H7 (cell line): ENCODE data around the gene TGM2. TPM values are rescaled to one million over a fixed set of nuclear protein-coding genes. Genes with fewer than 3 reads are reported as not detected.
"Not testable (repeated sequence)": the region's sequence is repeated elsewhere in the genome, so short reads cannot be mapped to it uniquely, and the experiment has no call there.

ENCODE experiments used
- DNase-seq: peaks from one replicate; pipeline ENCODE4 v3.0.0; 2012
- H3K27me3 ChIP-seq: 2 replicates; pipeline ENCODE4 v1.6.0; 2011; ENCODE audit warnings: mild to moderate bottlenecking, low read length; ENCODE audit not compliant: control insufficient read depth, insufficient read depth
- H3K36me3 ChIP-seq: replicated peaks from 2 replicates; pipeline ENCODE4 v1.5.1; 2011; ENCODE audit warnings: low read length; ENCODE audit not compliant: control insufficient read depth, insufficient read depth
- H3K4me3 ChIP-seq: 2 replicates; pipeline ENCODE4 v1.5.1; 2011; ENCODE audit warnings: low read depth, mild to moderate bottlenecking, control low read depth, low read length, moderate library complexity; ENCODE audit not compliant: insufficient read depth
- total RNA-seq: library from RNA; depleted of rRNA; stranded (reverse); fragments of >200 nt; shearing (Covaris generic); gene quantifications from 2 replicates; pipeline ENCODE4 v1.2.3, GENCODE V29; 2014

The TGM2 gene
- total RNA-seq, 1 experiment from 2014 or later: 0.83 TPM

GRCh38 chr20:38109591-38110524 is 55.2 kb downstream of the TGM2 start:
- Histone ChIP-seq H3K36me3 (no peaks in the 10 kb centered on the region), H3K27me3 (no peaks in the 10 kb centered on the region), H3K4me3 (no peak overlapping the region)
- DNase-seq: no peak

- Histone ChIP-seq H3K4me3 (no peak overlapping the region), H3K27me3 (no peaks in the 10 kb centered on the region), H3K36me3 (no peaks in the 10 kb centered on the region)
- DNase-seq: no peak
Observed at GRCh38 chr20:38108986-38109541, 56.0 kb downstream of the TGM2 start.

GRCh38 chr20:38108438-38108985 is 56.6 kb downstream of the TGM2 start:
- Histone ChIP-seq H3K36me3 (no peaks in the 10 kb centered on the region), H3K4me3 (no peak overlapping the region), H3K27me3 (no peaks in the 10 kb centered on the region)
- no peak for DNase-seq

GRCh38 chr20:38107916-38108315 is 57.2 kb downstream of the TGM2 start:
- H3K4me3 ChIP-seq, DNase-seq, H3K36me3 ChIP-seq, H3K27me3 ChIP-seq: not testable (repeated sequence)

- not testable (repeated sequence) for DNase-seq, H3K27me3 ChIP-seq, H3K36me3 ChIP-seq, H3K4me3 ChIP-seq
Observed at GRCh38 chr20:38107386-38107785, 57.7 kb downstream of the TGM2 start.

- H3K4me3 ChIP-seq: no peak overlapping the region
- H3K27me3 ChIP-seq: no peaks in the 10 kb centered on the region
- no peak for DNase-seq
- H3K36me3 ChIP-seq: no peaks in the 10 kb centered on the region
Observed at GRCh38 chr20:38106461-38106860, 58.6 kb downstream of the TGM2 start.

- H3K4me3 ChIP-seq: no peak overlapping the region
- DNase-seq: no peak
- no peaks in the 10 kb centered on the region for H3K27me3 ChIP-seq
- H3K36me3 ChIP-seq: no peaks in the 10 kb centered on the region
Observed at GRCh38 chr20:38104285-38104684, 60.8 kb downstream of the TGM2 start.

- not testable (repeated sequence) for H3K36me3 ChIP-seq, H3K4me3 ChIP-seq, H3K27me3 ChIP-seq, DNase-seq
Observed at GRCh38 chr20:38102206-38102605, 62.9 kb downstream of the TGM2 start.

GRCh38 chr20:38098952-38099351 is 66.1 kb downstream of the TGM2 start:
- Histone ChIP-seq H3K4me3 (no peak overlapping the region), H3K36me3 (no peaks in the 10 kb centered on the region), H3K27me3 (no peaks in the 10 kb centered on the region)
- DNase-seq: no peak

- no peaks in the 10 kb centered on the region for H3K27me3 ChIP-seq
- no peak overlapping the region for H3K4me3 ChIP-seq
- DNase-seq: no peak
- H3K36me3 ChIP-seq: peaks cover 2% of the 10 kb centered on the region
Observed at GRCh38 chr20:38095017-38095686, 69.9 kb downstream of the TGM2 start.

GRCh38 chr20:38094373-38094891 is 70.6 kb downstream of the TGM2 start:
- Histone ChIP-seq H3K36me3 (peaks cover 2% of the 10 kb centered on the region), H3K27me3 (no peaks in the 10 kb centered on the region), H3K4me3 (no peak overlapping the region)
- no peak for DNase-seq

- no peak for DNase-seq
- Histone ChIP-seq H3K27me3 (no peaks in the 10 kb centered on the region), H3K4me3 (no peak overlapping the region), H3K36me3 (peaks cover 2% of the 10 kb centered on the region)
Observed at GRCh38 chr20:38093641-38094077, 71.4 kb downstream of the TGM2 start.

- Histone ChIP-seq H3K27me3 (no peaks in the 10 kb centered on the region), H3K36me3 (peaks cover 2% of the 10 kb centered on the region), H3K4me3 (no peak overlapping the region)
- no peak for DNase-seq
Observed at GRCh38 chr20:38092915-38093314, 72.2 kb downstream of the TGM2 start.

- Histone ChIP-seq H3K27me3 (no peaks in the 10 kb centered on the region), H3K4me3 (no peak overlapping the region), H3K36me3 (peaks cover 2% of the 10 kb centered on the region)
- no peak for DNase-seq
Observed at GRCh38 chr20:38092260-38092857, 72.7 kb downstream of the TGM2 start.
